CD4-positive, alpha-beta T cell treated with Interleukin-12 subunit alpha and Interleukin-12 subunit beta, for 1 hour (primary cell): Measurements from ENCODE around the gene PHLDB3.
"Not testable (repeated sequence)": the region's sequence is repeated elsewhere in the genome, so short reads cannot be mapped to it uniquely, and the experiment has no call there.

ENCODE experiments used
- DNase-seq: peaks from one replicate; pipeline ENCODE4 v3.0.0-alpha.2; 2020

Gene PHLDB3

GRCh38 chr19:43526884-43527859, 22.6 kb upstream of the PHLDB3 start, which contains the start of gene ETHE1:
Gene ETHE1, minus strand, starts transcription at chr19:43527201. Its CDS starts 24 bp downstream, at chr19:43527177.
- DNase-seq: peak; percentile 70

DNA sequence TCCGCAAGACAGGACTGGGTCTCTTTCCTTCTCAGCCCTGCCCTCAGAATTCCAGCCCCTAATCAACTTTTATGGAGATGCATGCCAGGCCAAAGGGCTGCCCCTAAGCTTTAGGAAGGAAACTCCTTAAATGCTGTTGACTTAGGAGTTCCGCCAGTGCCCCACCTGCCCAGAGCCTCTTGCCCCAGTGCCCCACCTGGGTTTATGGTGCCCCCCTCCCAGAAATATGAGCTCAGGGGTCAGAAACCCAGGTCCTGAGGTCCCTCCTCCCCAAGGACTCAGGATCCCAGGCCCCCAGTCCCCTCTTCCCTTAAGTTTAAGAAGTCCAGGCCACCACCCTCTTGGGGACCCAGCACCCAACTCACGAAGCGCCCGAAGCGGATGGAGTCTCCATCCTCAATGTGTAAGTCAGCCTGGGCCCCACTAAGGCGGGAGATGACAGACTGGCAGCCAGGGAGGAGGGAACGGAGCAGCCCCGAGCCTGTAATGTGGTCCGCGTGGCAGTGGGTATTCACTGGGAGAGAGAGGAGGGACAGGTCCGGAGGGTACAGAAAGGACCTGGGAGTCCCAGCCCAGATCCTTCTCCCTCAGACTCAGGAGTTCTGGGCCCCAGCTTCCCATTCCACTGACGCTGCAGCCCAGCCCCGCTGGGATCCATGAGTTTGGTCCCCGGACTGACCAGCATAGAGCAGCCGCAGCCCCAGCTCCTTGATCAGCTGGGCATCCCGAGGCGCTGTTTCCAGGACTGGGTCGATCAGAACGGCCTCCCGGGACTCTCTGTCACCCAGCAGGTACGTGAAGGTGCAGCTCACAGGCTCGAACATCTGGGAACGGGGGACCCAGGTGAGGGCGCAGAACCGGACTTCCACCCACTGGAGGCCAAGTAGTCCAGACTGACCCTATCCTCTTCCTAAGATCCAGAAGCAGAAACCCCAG, 21.6 kb upstream of the PHLDB3 start:
- no peak for DNase-seq

DNA sequence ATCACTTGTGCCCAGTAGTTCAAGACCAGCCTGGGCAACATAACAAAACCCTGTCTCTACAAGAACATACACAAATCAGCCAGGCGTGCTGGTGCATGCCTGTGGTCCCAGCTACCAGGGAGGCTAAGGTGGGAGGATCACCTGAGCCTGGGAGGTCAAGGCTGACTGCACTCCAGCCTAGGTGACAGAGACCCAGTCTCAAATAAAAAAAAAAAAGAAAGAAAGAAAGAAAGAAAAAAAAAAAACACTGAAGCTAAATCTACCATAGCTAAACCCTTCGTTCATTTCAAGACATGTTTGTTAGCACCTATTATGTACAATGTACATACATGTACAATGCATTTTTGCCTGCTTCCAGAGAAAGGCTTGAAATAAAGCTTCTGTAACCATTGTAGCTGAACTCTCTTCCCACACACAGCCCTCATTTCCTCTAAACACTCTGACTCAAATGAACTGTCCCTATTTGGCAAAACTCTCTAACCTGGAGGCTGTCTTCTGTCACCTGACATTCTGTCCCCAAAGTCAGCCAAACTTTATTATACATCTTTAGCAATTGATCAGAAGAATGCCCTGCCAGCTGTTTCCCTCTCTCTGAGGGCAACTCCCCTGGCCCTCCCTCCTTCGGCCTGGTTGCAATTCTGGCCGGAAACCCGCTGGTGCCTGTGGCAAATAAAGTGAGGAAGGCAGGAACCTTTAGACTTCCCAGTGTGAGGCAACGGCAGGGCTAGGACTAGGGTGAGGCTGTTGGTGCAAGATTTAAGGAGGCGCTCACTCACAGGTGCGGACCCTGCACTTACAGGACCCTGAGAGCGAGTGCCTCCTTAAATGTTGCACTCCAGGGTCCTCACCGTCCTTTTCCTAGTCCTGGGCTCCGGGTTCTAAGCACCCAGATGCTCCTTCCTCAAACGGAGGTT, 20.6 kb upstream of the PHLDB3 start:
- peak; percentile 44 for DNase-seq

- not testable (repeated sequence) for DNase-seq
Observed at GRCh38 chr19:43523696-43524095, 19.1 kb upstream of the PHLDB3 start.

GRCh38 chr19:43522929-43523328, 18.4 kb upstream of the PHLDB3 start:
- no peak for DNase-seq

DNA sequence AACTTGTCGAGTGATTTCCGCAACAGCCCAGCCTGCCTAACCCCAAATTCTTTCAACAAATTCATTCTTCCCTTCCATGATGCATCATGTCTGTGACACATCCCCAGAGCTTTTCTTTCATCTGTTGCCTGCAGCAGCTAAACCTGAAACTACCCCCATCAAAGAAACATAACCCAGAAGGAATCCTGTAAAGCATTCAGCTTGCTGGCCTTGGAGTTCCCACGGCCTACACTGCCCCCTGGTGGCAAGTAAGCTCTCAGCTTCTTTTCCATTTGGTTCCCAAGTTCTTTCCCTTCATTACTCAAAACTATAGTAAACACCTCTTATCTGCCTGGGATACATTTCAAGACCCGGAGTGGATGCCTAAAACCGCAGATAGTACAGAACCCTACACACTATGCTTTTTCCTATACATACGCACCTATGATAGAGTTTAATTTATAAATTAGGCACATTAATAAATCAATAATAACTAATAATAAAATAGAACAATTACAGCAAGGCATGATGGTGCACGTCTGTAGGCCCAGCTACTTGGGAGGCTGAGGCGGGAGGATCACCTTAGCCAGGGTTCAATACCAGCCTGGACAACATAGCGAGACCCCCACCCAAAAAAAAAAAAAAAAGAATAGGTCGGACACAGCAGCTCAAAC, 15.0 kb upstream of the PHLDB3 start:
- DNase-seq: peak; percentile 80

DNA sequence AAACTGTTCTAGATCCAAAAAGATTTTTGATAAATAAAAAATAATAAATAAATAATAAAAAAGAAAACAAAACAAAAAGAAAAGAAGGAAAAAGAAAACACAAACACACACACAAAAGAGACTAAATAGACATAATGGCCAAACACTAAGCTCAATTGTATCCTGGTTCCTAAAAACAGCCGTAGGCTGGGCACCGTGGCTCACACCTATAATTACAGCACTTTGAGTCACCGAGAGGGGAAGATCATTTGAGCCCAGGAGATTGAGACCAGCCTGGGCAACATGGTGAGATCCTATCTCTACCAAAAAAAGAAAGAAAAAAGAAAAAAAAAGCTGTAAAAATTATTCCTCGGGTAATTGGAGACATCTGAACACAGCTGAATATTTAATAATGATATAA, 13.5 kb upstream of the PHLDB3 start:
- no peak for DNase-seq

GRCh38 chr19:43512399-43512798, 7.9 kb upstream of the PHLDB3 start:
- not testable (repeated sequence) for DNase-seq

- no peak for DNase-seq
Observed at GRCh38 chr19:43511324-43511723, 6.8 kb upstream of the PHLDB3 start.

- DNase-seq: no peak
Observed at GRCh38 chr19:43510713-43511112, 6.2 kb upstream of the PHLDB3 start.

DNA sequence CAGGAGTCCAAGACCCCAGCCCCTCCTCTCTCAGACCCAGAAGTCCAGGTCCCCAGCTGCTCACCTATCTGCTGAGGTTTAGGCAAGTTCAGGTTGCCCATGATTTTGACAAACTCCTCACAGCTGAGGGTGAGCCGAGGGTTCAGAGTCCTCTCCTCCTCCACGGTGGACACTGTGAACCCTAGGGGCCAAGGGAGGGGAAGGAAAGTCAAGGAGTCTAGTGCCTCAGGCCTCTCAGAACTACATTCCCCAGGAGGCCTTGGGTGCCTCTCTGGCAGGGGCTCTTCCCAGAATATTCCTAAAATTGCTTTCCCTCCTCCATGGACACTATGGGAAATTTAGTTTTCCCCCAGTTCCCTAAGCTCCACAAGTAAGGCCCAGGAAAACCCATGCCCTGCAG, 3.3 kb upstream of the PHLDB3 start:
- no peak for DNase-seq

DNA sequence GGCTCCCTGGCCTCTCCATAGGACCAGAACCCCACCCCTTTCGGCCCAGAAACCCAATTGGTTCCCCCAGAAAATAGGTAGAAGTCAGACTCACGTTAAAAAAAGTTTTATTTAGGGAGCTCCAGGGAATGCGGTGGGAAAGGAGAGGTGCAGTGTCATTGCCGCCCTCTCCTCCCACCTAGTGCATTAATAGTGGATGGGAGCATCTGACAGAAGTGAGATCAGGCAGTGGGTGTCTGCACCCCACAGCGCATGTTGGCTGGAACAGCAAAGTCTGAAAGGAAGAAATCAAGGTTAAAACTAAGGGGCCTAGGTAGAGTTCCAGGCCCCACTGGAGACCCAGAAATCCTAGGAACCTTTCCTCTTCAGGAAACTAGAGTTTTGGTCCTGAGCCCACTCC, 2.1 kb upstream of the PHLDB3 start:
- no peak for DNase-seq

GRCh38 chr19:43505941-43506340, 1.4 kb upstream of the PHLDB3 start:
- no peak for DNase-seq

GRCh38 chr19:43505186-43505456, 575 bp upstream of the PHLDB3 start:
- DNase-seq: no peak

DNA sequence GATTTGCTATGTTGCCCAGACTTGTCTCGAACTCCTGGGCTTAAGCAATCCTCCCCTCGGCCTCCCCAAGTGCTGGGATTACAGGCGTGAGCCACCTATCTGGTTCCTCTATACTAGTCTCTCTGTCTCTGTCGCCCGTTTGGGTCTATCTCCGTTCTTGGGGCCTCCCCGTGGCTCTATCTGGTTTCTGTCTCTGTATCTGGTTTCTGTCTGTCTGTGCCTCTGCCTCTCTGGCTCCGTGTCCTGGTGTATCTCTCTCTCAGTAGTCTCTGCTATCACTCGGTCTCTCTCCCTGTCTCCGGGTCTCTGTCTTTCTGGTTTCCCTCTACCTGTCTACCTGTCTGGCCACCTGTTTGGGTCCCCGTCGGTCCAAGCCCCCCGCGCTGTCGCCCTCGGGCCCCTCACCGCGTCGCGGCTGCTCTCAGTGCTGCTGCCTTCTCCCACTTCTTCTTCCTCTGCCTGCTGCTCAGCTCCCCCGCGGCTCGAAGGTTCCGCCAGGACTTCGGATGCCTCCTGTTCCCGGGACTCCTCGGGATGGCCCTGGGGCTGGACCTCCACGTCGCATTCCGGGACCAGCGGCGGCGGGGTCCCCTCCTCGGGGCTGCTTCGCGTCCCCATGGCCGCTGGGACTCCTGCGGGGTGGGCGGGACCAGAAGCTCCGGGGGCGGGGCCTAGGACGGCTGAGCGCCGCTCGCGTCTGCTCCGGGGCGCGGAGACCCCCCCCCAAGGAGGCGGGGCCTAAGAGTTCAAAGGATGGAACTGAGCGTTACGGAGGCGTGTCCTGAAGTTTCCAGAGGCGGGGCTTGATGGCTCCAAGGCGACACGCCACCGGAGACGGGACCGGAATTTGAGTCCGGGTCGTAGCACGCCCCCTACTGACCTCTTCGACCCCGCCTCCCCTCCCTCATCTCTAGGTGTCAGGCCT, 783 bp downstream of the PHLDB3 start:
- DNase-seq: peak; percentile 99

GRCh38 chr19:43502419-43502976, 2.0 kb downstream of the PHLDB3 start:
- DNase-seq: no peak

DNA sequence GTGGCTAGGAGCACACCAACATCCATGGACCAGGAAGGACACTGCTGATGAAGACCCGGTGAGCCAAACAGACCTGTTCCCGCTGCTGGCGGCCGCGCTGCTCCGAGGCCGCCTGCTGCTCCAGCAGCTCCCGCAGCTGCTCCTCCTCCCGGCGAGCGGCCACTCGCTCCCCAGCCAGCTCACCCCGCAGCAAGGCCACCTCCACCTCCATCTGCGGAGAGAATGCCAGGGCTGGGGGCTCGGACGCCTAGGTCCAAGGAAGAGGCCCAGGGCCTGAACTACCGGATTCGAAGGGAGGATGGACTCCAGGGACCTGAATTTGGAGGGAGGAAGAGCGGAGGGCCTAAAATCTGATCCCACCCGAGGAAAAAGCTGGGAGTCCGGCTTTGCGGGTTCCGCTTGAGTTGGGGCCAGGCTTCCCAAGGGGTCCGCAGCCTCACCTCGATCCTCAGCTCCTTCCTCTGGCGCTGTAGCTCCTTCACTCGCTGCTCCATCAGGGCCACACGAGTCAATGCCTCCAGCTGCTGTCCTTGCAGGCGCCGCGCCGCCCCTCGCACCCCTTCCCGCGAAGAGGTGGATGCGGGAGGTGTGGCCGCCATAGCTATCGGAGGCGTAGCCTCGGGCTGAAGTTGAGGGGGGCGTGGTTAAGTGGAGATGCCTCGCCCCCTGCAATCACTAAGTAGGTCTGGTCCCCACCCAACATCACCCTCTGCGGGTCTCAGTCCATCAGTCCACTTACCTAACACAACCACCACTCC, 2.7 kb downstream of the PHLDB3 start:
- no peak for DNase-seq

DNA sequence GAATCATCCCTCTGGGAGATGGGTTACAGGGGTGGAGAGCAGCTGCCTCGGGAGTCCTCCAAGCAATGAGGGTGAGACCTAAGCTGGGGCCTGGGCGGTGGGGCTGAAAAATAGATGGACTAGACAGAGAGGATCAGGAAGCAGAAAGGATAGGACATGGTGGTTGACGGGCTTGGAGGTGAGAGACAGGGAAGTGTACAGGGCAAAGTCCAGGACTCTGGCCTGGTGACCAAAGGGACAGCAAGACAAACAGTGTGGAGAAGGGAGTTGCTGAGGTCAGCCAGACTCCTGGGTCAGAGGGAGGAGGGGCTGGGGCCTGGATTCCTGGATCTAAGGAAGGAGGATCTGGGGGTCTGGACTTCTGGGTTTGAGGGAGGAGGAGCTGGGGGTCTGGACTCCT, 5.5 kb downstream of the PHLDB3 start:
- DNase-seq: no peak

DNA sequence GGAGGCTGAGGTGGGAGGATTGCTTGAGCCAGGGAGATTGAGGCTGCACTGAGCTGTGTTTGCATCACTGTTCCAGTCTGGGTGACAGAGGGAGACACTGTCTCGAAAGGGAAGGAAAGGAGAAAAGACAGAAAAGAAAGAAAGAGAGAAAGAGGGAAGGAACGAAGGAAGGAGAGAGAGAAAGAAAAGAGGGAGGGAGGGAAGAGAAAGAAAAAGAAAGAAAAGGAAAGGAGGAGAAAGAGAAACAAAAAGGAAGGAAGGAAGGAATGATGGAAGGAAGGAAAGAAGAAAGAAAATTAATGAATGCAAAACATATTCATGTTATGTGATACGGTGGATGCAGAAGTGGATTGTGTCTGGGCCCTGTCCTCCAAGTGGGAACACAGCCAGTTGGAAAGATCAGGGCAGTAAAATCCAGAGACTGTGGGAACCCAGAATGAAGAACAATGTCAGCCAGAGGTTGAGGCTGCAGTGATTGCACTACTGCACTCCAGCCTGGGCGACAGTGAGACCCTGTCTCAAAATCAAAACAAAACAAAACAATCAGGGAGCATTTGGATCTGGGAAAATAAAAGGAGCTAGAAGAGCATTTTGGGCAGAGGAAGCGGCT, 6.2 kb downstream of the PHLDB3 start:
- DNase-seq: no peak
